HG02642 (cell line): ENCODE measurements around the gene SLC24A5.

ENCODE experiments used
- ATAC-seq: cut with Tn5 transposase; IDR thresholded peaks from one replicate; pipeline ENCODE4 v1.9.1; 2021; ENCODE audit warnings: mild to moderate bottlenecking; ENCODE audit not compliant: unreplicated experiment, poor library complexity

Gene SLC24A5

DNA sequence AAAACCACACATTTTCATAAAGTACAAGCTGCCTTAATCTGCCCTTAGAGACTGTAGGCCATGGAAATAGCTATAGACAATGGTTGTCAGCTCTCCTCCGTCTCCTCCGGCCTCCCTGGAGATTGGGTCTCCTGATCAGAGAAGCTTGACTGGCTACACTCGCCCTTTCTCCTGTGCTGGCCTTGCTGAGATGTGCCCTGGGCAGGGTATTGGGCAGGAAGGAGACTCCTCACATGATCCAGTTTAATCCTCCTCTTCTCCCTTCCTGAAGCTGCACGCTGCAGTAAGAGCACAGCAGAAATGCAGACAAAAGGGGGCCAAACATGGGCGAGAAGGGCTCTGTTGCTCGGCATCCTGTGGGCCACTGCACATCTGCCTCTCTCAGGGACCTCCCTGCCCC is at the start of gene SLC24A5:
Gene SLC24A5, plus strand, starts transcription at position 246 of the 400 bp plus-strand sequence. Its CDS starts 55 bp downstream, at position 301.
- ATAC-seq, result no peak

DNA sequence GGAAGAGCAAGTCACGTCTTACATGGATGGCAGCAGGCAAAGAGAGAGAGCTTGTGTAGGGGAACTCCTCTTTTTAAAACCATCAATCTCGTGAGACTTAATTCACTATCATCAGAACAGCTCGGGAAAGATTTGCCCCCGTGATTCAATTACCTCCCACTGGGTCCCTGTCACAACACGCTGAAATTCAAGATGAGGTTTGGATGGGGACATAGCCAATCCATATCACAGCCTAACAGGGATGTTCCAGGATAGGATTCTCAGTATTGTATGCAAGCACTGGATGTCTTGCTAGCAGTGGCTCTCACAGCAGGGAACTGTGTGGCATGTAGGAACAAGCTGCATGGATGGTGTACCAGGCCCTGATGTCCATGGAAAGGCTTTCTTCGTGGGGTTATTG is 47.8 kb upstream of the SLC24A5 start:
- no peak for ATAC-seq

DNA sequence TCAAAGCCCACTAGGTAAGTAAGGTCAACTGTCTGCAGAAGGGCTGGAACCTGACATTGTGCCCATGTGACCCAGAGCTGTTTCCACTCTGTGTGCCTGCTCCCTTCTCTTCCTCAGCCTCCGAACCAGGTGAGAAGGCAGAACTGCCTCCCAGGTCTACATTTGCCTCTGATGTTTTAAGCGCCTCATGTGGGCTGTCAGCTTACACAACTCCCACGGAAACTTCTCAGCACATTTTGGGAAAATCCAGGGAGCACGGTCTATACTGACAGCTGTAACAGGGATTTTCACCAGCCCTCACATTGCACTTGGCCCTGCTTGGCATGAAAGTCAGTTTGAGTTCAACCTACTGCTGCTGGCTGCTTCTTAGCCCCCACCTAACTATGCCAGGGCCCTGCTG is 46.9 kb upstream of the SLC24A5 start:
- ATAC-seq, result no peak

DNA sequence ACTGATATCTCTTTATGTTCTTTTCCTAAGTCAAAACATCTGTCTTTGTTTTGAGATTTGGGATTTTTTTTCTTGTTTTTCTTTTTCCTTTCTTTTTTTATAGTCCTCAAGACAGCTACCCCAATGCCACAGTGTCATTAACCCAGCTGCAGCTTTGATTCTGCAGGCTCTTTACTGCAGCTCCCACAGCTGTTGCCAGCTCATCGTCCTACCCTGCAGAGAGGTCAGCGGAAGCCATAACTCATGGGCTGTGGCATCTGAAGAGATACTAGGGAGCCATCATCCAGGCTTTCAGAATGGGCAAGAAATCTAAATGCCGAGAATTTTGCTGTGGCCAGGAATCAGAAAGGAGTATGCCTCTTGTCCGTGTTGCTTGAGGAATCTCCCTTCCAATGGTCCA is 44.3 kb upstream of the SLC24A5 start:
- ATAC-seq, result no peak

DNA sequence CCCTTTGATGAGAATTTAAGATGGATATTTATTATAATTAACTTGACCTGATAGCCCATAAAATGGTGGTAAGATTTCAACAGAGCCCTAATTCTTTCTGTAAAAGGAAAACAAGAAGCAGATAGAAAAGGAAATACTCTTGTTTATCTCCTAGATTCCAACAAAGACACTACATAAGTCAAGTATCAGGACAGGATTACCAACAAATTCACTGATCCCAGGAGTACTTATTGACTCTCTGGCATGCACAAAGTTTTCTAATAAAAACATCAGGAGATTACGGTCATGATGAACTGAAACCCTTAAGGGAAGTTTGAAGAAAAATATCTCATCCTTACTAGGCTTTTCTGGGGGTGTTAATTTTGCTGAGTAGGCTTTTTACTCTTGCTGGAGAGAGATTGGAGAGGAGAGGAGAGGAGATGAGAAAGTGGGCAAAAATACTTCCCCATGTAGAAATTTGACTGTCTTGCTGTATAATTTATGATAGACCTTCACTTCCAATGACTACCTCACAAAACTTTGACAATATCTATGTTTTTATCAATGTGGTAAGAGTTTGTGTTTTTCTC is 43.1 kb upstream of the SLC24A5 start:
- no peak for ATAC-seq

DNA sequence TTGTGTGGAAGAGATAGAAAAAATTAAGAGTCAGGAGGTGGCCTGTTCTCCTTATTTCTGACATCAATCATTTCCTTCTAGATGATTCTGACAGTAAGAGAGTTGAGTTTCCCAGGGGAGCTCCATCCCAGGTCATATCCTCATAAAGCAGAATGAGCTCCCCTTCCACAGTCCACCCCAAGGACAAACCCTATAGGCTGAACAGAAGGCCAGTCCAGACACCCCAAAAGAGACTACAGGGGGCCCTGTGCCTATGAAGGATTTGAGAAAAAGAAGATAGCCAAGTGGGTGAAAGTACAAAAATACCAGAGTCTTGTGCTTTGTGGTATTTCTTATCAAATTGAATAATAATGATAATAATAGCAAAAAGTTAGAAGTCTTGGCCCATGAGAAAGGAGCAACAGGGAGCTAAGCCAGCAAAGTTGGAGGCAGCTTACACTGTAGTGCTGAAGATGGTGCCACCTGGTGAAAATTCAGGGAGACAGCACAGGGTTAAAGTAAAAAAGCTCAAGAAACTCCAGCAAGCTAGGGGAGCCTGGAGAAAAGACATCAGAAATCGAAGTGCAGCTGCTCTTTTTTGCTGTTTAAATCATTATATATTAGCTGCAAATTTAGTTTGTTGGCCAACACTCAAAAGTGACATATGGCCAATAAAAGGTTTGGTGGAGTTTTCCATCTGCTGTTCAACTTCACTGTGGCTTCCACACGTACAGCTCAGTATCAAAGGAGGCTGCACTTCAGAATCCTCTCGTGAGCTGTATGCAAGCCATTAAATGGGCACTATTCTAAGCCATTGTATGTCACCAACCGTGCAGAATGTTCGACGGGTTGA is 35.8 kb upstream of the SLC24A5 start:
- ATAC-seq, result no peak

DNA sequence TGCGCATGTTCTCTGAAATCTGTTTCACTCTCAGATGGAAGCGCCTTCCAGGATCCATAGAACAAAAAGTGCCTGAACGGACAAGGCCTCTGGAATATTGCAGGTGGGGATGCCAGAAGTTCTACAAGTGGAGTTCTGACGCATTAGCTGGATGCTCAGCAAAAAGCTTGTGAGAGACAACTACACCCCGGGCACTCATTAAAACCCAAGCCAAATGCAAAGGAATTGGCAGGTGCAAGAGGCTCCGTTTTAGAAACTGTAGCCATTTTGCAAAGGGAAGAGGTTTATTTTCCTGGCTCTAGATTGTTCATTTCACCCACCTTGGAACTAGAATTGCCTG is 35.2 kb upstream of the SLC24A5 start:
- no peak for ATAC-seq

DNA sequence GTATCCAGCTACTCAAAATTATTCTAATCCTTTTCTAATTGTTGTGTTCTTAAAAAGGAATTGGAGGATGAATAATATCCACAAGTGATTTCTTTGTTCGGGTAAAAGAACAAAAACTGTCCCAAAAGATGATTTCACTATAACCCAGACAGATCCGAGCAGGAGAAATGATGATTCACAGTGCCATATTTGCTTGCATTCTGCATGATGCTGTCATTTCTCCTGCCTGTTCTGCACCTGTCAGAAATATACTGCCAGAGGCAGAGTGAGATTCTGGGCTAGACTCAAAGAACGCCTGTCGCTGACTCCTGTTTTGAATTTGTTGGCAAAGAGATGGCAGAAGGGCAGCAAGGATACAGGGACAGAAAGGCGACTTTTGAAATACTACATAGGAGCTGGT is 34.7 kb upstream of the SLC24A5 start:
- no peak for ATAC-seq

DNA sequence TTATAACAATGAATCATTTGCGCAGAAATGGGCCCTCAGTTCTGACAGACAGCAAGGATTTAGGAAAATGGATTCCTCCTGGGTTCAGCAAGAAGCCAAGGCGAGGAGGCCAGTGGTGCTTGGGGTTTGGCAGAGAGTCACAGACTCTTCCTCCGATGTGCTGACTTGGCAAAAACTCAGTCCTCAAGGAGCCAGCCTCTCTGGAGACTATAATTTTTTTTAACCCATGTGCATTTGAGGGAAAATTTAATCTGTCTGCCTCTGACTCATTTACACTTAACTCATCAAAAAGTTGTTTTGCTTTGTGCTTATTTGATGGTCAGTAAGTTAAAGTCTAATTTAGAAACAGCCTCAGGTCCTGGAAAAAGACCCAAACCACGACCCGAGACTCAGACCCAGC is 34.2 kb upstream of the SLC24A5 start:
- no peak for ATAC-seq

DNA sequence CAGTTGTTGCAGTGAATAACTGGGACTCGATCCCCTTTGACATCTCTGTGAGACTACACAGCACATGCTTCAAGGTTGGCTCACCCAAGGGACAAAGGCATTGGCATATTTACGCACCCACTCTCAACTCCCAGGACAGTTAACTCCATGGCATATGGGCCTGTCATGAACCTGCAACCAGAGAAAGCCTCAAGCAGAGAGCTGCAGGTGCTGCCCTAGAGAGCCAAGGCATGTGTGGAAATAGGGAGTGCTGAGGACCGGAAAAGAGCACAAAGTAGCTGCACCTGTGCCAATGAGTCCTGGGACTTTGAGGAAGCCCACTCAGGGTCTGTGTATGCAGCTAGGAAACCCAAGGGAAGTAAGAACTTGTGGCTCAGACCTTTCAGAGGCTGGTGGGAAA is 32.9 kb upstream of the SLC24A5 start:
- ATAC-seq, result no peak

DNA sequence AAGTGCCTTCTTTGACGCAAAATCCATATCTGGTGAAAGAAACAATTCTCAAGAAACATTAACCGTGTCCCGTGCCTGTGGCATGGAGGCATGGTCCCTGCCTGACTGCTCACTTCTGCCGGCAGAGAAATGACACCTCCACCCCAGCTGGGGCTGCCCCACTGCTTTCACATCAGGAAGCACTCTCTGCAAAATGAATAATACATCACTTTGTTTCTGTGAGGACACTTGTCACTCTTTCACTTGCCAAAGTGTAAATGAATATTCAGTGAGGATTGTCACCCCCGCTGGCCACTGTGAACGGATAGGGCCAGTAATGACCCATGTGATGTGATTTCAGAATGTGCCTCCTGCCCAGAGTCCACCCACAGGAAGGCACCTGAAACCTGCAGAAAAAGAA is 31.1 kb upstream of the SLC24A5 start:
- ATAC-seq, result no peak

DNA sequence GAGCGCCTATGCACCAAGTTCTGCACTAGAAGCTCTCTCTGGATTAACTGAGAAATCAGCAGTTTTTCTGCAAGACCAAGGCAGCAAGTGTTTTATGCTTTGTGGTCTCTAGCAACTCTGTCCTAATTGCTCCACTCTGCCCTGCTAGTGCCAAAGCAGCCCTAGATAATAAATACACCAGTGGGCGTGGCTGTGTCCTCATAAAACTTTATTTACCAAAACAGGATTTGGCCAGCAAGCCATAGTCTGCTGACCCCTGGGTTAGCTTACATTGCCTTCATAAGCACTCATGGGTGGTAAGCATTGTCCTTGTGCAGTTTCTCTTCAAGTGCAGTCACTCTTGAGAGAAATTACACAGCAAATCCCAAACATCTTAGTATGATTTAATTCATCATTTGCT is 30.7 kb upstream of the SLC24A5 start:
- no peak for ATAC-seq

DNA sequence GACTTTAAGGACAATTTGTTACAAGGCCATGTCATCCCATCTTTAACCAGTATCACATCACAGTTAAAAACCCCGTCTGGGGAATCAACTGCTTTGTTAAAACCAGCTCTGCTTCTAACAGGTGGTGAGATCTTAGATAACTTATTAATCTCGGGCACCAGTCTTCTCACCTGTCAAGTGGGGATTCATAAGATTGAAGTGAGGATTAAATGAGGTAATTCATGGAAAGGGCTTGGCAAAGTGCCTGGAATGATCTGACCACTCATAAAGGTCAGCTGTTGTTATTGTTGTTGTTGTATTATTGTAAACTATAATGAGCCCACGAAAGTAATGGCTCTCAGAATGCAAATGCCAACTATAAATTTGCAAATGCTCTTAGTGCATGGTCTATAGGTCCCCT is 30.1 kb upstream of the SLC24A5 start:
- no peak for ATAC-seq

DNA sequence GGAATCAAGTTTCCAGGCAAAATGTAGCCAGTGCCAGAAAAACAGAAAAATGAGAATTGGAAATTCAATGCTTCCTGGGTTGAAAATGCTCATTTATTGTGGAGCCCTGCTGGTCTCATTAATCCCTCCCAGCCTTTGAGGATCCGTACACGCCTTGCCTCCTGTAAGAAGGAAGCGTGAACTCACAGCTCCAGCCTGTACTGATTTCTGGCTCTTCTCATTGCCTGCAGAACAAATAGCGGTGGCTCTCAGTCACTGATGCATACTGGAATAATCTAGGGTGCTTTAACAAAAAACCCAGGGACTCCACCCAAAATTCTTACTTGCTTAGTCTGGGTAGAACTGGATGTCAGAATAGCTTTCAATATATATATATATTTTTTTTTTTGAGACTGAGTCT is 29.3 kb upstream of the SLC24A5 start:
- ATAC-seq, result no peak

DNA sequence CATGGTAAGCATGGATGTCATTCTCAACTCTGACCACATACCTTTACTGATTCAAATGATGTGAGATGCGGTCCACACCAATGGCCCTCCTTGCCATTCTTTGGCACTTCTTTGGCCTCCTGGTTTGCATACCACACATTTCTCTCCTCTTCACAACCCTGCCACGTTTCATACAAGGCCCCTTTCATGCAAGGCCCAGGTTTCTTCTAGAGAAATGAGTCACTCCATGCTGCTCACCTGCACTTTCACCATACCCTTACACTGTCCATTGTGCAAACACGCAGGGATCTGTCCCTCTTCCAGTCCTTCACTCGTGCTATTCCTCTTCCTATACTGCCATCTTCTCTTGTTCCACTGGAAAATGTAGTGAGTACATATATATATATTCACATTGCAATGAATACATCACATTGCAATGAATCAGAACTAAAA is 24.4 kb upstream of the SLC24A5 start:
- peak; percentile 84 for ATAC-seq

DNA sequence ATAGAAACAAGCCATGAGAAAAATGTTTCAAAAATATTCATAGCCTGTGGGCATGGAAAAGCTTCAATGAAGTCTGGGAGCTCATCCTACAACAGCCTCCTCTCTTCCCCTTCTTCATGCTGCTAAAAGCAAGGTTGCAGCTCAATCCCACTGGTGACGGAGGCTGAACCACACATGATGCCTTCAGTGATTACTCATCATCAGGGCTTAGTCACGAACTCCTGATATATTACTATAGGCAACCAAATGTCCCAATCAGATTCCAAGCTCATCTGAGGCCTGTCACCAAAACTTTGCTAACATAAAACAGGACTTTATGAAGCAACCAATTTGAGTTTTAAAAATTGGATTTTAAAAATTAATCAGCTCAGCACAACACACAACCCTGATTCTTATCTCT is 24.0 kb upstream of the SLC24A5 start:
- ATAC-seq, result no peak

DNA sequence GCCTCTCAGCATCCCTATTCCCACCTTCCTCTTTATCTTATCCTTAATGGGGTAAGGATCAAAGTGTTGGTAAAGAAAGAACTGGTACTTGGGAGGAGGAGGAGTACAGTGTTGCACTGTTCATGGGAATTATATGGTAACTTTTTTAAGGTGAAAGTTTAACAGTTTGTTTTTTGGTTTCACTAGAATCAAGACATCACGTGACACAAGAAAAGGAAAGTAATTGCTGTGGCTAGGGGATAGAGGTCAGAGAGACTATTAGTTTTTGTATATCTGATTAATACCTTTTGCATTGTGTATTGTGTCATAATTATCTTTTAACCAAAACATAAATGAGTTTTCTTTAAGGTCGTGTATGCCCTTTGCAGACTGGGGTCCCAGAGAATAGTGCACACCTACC is 23.5 kb upstream of the SLC24A5 start:
- no peak for ATAC-seq

DNA sequence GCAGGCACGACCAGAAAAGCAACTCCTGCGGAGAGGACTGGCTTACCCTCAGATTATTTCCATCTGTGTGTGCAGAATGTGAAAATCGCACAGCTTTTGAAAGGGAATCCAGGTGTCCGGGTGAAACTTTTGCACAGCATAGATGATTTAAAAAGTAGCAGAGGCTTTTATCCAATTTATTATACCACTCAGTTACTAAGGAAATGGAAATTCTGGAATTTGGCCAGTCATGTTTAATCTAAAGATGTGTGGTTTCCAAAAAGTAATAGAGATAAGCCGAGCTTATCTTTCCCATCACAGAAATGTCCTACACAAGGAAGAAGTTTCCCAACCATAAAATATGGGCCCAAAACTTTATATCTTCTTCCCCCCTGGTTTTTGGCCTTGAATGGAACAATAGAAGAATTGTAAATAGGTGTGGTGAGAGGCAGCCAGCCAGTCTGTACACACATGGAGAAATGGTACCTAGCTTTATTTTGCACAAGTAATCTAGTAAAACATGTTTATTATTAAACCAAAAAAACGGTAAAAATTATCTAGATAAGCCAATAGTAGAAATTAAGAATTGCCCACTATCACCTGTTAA is 19.3 kb upstream of the SLC24A5 start:
- ATAC-seq, result no peak

DNA sequence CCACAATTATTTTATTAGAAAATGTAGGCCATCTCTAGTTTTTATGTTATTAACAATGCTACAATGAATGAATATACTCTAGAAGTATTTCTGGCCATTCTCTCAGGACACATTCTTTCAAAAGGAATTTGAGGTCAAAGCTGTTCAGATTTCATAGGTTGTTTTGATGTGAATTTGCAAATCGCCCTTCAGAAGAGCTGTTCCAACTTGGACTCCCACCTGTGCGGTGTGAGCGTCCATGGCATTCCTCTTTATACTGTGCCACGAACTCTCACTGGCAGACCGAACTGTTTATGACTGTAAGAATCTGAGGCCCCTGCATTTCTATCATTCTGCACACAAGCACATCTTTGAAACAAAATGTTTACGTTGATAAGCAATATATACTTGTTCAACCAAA is 18.6 kb upstream of the SLC24A5 start:
- ATAC-seq, result no peak

DNA sequence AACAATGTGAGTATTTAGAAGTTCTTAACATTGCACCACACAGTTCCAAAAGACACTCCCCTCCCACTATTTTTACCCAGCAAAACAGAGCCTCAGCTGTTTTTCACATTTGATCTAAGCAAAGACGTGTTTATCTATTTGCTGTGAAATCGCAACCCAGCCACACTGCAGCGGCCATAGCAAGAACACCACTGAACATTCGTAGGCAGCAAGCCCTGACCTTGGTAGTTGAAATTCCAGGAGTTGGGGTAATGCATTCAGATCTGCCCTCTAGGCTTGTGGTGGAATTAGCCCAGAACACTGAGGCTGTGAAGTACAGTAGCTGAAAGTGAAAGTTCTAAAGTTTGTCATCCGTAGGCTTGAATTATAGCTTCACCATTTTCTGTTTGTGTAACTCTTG is 17.1 kb upstream of the SLC24A5 start:
- no peak for ATAC-seq

DNA sequence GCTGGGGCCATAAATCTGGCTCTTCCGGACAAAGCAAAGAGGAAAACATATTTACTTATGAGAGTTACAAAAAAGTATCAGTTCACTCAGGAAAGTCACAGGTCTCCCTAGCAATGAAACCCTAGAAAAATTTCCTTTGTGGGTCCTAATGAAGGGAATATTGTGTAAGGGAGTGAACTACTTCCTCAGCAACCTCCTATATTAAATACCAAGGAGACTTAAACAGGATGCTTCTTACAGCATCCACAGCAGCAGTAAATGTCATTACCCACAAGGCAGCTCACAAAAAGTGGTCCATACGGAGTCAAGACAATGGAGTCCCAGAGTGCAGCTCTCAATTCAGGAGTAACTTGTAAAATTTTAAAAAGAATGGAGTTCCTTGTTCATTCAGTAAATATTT is 14.9 kb upstream of the SLC24A5 start:
- ATAC-seq, result no peak

DNA sequence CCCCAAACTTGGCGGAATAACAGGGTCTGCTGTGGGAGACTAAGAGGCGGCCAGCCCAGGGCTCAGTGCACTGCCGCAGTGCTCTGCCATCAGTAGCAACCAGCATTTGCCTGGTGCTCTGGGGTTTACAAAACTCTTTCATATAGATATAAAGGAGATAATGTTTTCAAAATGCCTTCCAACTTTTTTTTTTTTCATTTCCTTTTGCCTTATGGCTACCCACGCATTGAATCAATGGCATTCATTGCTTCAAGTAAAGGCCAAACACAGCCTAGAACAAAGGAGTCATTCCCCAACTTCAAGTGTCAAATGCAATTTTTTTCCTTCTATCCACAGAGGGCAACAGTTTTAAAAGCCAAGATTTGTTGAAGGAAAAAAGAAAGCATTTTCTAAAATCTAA is 11.6 kb upstream of the SLC24A5 start:
- no peak for ATAC-seq
